ENCODE results near the gene TECR. TPM values are rescaled to one million over a fixed set of nuclear protein-coding genes. Genes with fewer than 3 reads are reported as not detected.
"Not testable (repeated sequence)": the region's sequence is repeated elsewhere in the genome, so short reads cannot be mapped to it uniquely, and the experiment has no call there.

The TECR gene
- total RNA-seq, 1 experiment from 2014 or later, result 39.1 TPM

DNA sequence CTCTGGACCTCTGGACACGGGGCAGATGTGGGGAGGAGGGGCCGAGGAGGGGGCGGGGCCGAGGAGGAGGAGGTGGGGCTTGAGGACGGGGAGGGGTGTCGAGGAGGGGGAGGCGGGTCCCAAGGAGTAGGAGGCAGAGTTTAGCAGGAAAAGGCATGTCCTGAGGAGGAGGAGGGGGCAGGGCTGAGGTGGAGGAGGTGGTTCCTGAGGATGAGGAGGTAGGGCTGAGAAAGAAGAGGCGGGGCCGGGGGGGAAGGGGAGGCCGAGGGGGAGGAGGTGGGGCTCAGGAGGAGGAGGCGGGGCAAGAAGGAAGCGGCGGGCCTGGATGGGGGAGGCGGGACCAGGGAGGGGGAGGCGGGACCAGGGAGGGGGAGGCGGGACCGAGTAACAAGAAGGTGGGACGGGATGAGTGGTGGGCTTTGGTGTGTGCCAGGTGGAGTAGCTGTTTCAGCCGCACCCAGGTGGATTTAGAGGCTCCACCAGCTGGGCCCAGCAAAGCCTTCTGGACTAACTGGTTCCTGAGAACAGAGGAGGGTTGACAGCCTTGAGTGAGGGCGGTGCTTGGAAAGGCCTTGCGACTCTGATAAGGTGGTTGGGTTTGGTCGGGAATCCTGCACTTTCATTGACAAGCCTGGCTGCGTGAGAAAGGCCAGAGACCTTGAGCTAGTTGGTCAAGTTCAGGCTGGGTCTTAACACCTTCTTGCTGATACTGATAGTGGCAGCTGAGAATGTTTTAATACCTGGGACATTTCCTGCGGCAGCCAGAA, 7.7 kb downstream of the TECR start:
- DNase-seq (ENCODE audit: low read depth), result peak; percentile 51

DNA sequence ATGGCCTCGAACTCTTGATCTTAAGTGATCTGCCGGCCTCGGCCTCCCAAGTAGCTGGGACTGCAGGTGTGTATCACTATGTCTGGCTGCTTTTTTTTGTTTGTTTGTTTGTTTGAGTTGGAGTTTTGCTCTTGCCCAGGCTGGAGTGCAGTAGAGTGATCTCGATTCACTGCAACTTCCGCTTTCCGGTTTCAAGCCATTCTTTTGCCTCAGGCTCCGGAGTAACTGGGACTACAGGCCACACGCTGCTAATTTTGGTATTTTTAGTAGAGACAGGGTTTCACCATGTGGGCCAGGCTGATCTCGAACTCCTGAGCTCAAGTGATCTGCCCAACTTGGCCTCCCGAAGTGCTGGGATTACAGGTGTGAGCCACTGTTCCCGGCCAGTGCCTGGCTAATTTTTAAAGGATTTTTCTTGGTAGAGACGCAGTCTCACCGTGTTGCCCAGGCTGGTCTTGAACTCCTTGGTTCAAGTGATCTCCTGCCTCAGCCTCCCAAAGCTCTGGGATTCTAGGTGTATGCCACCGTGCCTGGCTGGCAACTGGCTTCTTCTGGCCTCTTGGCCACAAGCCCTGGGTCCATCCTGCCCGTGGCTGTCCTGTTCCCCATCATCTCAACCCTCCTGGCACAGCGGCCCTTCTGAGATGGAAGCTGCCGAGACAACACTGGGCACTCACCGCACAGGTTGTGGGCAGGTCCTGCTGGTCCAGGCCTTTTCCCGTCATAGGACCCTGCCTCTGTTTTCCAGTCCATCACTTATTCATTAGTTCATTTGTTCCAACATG, 11.5 kb downstream of the TECR start:
- DNase-seq (ENCODE audit: low read depth), result no peak

DNA sequence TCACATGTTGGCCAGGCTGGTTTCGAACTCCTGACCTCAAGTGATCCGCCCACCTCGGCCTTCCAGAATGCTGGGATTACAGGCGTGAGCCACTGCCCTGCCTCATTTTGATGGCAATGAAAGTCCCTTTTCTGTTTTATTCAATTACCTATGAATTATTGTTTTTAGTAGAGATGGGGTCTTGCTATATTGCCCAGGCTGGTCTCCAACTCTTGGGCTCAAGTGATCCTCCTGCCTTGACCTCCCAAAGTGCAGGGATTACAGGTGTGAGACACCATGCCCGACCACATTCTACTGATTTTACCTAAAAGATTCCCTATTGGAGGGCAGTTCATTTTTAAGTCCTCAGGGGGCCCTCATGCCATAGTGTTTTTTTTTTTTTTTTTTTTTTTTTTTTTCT, 12.6 kb downstream of the TECR start:
- DNase-seq (ENCODE audit: low read depth), result not testable (repeated sequence)

DNA sequence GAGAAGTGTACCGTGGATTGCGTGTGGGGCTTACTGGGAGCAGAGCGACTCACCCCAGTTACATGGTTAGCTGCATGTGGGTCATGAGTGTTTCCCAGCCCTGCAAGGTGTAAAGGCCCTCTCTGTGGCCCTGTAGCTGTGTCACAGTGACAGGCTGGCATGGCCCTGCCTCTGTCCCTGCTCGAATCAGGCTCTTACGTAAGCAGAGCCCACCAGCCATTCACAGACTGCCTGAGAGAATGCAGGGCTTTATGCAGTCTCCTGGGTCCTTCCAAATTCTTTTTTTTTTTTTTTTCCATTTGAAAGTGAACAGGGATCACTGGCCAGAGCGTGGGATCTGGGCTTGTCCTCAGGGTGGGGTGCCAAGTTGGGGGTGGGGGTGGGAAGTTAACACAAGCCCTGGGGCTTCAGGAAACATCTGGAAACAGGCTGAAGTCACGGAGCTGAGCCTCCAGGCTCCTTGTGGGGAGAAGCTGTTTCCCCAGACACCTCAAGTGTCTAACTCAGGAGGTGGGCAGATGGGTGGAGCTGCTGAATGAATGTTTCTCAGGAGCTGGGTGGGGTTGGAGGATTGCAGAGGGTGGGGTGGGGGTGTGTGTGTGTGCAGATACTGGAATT, 13.4 kb downstream of the TECR start:
- peak; percentile 45 for DNase-seq (ENCODE audit: low read depth)

DNA sequence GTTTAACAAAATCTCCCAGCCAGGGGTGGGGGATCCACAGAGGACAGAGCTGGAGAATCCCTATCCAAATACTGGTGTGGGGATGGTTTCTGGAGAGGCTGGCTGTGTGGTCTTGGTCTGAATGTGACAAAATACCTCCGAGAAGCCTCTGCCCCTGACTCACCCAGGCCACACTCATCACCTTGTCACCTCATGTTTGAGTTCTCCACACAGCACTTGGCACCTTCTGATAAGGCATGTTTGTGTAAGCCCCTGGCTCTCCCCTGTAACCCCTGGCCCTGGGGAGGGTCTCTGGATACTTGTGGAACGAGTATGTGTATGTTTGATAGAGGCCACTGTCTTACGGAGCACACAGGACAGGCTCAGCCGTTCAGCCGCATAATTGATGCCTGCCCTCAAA, 14.7 kb downstream of the TECR start:
- DNase-seq (ENCODE audit: low read depth), result no peak

DNA sequence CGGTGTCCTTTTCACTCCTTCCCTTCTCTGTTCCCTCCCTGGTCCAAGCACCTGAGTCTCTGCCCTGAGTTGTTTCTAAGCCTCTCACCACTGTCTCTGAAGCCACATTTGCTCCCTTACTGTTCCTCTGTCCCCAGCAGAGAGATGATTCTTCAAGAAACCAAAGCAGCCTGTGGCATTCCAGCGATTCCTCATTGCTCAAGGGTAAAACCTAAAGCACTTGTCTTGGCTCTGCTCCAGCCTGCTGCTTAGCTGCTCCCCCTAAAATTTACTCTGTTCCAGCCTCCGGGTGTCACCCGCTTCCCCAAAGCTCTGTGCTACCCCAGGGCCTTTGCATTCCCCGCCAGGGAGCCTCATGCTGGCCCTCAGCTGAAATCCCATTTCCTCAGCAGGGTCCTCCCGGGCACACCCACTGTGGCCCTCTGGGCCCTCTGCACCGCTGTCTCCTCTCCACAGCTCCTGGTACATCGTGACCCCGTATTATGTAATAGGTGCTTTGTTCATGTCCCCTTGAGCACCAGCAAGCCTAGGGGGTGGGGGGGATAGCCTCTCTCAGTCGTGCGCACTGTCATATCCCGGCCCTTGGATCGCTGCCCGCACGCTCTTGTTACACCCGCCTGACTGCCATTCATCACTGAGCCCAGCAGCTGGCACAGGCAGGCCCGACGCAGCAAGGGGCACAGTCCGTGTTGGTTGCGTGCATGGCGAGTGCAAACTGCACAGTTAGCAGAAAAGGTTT, 15.8 kb downstream of the TECR start:
- DNase-seq (ENCODE audit: low read depth), result no peak

DNA sequence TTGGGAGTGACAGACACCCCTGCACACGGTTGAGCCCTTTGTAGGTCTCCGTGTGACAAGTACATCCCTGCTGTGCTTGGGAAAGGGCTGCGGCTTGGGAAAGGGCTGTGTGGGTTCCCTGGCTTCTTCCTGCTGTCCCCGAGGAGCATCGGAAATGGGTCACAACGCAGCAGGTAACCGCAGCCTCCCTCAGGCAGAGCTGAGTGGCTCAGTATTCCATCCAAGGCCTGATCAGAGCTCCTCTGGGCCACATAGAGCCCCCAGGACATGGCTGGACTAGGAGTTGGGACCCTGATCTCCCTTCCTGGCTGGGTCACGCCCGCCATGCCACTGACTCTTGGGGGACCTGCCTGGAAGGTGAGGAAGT, 16.3 kb downstream of the TECR start:
- no peak for DNase-seq (ENCODE audit: low read depth)

DNA sequence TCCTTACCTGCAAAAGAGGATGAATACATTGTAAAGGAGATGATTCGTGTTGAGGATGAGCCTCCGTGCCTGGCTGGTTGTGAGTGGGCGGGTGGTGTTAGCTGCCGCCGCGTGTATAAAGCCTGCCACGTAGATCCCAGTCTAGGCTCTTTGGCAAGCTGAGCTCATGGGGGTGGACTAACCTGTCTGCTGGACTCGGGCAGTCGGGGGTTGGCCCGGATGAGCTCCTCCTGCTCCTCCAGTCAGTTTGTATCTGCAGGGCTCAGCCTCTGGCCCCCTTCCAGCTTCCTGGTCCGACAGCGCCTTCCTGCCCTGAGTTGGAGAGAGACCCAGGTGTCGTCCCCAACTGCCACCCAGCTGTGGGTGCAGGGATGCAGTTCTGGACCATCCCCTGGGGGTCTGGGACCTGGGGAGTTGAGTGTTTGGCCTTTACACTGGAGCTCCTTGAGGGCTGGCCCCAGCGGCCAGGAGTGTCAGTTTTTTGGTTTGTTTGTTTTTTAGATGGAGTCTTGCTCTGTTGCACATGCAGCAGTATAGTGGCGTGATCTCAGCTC, 20.9 kb downstream of the TECR start:
- DNase-seq (ENCODE audit: low read depth), result no peak

DNA sequence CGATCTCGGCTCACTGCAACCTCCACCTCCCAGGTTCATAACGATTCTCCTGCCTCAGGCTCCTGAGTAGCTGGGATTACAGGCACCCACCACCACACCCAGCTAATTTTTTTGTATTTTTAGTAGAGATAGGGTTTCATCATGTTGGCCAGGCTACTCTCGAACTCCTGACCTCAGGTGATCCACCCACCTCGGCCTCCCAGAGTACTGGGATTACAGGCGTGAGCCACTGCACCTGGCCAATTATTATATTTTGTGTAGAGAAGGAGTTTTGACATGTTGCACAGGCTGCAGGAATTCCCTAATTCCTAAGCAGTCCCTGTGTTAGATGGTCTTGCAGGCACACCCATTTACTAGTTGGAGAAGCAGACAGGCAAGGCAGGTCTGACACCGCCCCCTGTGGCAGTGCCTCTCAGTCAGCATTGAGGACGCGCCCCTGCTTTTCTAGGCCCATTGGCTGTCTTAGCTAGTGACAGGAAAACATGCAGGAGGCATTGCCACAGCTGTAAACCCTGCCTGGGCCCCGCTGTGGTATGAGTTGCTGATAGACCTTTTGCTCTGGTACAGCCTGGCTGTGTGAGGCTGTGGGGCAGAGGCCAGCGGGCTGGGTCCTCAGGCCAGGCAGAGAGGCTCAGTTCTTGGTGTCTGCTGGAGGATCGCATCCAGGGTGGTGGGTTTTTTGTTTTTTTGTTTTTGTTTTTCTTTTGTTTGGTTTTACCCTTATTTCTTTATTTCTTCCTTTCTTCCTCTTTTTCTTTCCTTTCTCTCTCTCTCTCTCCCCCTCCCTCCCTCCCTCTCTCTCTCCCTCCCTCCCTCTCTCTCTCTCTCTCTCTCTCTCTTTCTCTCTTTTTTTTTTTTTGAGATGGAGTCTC, 22.0 kb downstream of the TECR start:
- DNase-seq (ENCODE audit: low read depth), result peak; percentile 53

DNA sequence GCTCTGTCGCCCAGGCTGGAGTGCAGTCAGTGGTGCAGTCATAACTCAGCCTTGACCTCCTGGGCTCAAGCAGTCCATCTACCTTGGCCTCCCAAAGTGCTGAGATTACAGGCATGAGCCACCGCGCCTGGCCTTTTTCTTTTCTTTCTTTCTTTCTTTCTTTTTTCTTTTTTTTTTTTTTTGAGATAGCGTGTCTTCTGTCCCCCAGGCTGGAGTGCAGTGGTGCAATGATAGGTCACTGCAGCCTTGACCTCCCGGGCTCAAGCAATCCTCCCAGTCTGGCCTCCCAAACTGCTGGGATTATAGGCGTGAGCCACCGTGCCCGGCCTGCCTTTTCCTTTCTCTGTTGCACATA, 22.6 kb downstream of the TECR start:
- DNase-seq (ENCODE audit: low read depth), result not testable (repeated sequence)

DNA sequence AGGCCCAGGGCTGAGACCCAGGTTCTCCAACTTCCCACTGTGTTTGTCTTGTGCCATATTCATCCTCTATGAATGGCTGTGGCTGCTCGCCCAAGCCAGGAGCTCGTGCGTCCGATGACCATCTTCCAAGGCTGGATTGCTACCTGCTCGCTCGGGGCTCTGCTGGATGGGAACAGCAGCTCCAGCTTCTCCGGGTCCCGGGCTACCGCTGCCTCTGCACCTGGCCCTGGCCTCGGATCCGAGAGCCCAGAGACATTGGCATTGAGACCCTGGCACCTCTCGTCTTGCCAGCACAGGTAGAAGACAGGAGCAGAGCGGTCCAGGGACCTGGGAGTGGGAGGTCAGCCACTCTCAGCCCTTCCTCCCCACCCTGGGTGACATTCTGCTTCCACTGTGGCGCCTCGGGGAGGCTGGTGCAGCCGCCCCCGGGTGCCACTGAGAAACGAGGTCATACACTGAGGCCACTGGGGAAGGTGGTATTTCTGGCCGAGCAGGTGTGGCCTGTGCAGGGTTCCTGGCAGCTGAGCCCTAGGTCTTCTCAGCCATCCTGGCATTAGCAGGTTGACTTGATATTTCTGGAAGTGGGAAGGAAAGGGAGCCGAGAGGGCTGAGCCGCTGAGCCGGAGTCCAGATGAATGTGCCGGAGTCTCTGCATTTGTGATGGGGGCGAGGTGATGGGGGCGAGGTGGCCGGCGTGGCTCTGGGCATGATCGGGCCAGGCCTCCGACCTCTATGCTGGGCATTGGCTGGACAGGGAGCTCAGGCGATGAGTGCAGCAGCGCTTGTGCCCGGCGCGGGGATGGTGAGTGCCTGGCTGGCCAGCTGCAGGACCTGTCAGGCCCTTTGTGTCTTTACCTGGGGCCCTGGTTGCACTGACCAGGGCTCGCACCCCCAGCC, 23.9 kb downstream of the TECR start:
- no peak for DNase-seq (ENCODE audit: low read depth)

DNA sequence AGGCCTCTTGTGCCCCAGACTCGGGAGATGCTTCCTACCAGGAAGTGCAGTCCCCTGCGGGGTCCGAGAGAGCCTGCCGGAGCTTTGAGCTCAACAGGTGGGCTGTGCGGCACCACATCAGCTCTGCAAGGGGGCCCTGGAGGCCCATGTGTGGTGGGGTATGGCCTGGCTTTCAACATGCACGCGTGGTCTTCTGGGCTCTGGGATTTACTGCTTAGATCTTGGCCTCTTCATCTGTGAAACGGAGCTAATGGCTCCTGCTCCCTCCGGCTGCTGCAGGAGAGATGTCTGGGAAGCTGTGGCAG, 24.5 kb downstream of the TECR start:
- DNase-seq (ENCODE audit: low read depth), result no peak

DNA sequence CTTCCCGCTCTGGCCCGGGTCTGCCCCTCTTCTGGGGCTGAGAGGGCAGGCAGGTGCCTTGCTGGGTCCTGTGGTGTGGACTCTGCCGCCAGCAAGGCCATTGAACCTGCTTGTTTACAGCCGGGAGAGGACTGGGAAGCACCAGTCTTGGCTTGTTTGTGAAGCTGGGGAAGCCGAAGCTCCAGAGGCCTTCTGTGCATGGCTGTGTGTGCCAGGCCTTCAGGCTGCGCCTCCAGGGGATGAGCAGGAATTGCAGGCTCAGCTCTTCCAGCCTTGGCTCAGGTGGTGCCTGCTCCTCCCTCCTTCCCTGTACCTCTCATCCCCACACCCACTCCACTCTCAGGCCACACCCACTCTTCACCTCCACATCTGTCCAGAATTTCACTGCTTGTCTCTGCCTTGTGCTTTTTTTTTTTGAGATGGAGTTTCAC, 25.0 kb downstream of the TECR start:
- no peak for DNase-seq (ENCODE audit: low read depth)

DNA sequence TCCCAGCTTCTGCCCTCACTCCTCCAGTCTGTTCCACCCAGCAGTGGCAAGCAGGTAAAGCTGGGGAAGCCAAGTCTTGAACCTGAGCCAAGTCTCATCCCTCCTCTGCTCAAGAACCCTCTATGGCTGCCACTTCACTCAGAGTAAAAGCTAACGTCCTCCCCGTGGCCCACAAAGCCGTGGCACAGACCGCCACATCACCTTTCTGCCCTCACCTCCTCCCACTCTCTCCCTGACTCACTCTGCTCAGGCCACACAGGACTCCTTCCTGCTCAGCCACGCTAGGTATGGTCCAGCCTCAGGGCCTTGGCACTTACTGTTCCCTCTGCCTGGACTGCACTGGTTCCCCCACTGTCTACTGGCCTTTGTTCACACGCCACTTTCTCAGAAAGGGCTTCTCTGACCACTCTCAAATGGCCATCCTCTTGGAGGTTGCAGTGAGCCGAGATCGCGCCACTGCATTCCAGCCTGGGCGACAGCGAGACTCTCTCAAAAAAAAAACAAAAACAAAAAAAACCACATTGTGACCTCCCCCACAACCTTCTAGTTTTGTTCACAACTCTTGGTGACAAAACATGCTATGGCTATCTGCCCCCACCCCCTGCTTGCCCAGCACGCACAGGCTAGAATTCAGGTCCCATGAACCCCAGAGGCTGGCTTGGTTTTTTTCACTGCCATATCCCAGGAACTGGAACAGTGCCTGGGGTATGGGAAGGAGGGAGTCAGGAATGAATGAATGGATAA, 26.7 kb downstream of the TECR start:
- no peak for DNase-seq (ENCODE audit: low read depth)

DNA sequence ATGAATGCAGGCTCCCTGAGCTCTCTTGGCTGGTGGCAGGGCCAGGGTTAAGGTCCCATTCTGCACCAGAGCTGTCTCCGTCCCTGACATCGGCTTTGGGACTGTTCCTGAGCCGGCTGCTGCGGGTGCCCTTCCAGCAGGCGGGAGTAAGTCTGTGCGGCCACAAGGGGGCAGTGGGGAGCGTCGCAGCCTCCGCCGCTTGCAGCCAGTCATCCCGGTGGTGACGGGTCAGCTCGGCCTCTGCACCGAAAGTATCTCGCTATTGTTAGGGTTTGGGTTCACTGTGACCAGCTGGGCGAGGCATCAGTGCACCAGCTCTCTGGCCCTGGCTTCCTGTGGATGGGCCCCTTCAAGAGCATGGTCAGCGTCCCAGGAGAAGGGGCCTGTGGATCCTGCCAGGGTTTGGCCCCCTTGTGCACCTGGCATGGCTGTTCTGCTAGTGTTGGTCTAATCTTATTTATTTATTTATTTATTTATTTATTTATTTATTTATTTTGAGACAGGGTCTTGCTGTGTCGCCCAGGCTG, 27.3 kb downstream of the TECR start:
- DNase-seq (ENCODE audit: low read depth), result peak; percentile 85

DNA sequence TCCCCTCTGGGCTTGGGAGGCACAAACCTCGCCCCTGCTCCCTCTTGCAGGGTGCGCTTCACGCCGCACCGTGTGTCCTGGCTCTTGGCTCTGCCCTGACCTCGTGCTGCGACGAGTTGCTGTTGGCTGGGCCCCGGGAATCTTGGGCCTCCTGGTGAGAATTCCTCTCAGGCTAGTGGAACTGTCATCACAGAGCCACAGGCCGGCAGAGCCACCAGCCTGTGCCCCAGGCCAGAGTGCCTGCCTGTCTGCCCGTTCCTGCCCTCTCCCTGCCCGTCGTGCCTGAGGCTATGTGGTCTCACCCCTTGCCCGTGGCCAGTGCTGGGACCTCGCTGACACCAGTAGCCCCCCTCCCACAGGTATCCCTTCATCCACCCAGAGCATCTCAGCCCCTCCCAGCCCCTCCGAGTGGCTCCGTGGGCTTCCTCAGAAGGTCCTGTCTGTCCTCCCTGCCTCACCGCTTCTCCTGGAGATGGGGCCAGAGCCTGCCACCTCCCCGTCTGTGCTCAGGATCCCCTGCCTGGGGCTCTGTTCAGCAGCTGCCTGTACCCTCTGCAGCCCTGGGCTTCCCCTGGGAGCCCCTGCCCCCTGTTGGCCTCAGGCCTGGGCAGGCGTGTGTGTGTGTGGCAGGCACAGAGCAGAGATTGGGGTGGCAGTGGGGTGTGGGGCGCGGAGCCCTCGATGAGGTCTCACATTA, 29.1 kb downstream of the TECR start:
- no peak for DNase-seq (ENCODE audit: low read depth)

DNA sequence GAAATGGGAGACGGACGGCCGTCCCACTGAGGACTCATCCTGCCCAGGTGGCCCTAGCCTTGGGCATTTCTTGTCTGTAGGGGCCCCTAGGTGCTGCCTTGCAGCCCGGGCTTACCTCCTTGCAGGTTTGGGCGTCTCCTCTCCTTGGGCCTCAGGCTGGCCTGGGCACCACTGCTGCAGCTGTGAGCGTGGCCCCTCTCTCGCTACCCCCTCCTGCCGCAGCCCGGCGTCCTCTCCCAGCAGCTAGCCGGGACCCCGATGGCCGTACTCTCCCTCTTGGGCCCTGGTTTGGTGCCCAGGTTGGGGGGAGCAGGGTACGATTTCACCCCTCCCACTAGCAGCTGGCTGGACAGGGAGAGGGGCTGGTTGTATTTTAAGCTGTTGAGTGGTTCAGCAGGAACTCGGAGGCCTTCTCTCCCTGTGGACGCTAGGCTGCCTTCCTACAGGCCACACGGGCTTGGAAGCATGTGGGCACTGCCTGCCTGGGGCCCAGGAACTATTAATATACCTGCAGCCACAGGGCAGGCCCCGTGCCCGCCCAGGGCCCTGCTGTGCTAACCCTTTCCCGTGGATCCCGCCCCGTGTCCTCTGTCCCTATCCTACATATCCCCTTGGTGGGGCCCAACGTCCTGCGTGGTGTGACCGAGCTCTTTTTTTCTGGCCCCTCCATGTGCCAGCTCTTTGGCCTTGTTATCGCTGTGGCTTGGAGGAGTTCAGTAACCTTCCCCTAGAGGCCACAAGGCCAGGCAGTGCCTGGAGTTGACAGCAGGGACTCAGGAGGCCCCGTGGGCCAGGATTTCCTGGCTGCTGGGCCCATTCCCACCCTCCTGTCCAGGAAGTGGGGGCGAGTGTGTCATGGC, 30.8 kb downstream of the TECR start:
- no peak for DNase-seq (ENCODE audit: low read depth)

DNA sequence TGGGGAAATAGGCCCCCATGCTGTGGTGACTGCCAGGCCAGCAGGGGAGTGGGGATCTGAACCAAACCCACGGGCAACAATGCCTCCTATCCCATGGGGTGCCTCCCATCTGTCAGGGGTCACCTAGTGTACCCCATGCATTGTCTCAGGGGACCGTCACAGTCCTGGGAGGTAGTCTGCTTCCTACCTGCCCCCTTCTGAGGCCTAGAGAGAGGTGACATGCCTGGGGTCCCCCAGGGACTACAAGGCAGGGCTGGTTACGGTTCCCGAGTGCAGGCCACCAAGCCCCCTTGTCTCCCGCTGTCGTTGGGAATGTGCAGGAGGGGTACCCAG, 31.3 kb downstream of the TECR start:
- DNase-seq (ENCODE audit: low read depth), result no peak

All from Daoy (cell line).